SHP77 (cell line): Measurements from ENCODE around the gene COL26A1.
"Not testable (repeated sequence)": the region's sequence is repeated elsewhere in the genome, so short reads cannot be mapped to it uniquely, and the experiment has no call there.

Source experiments
- DNase-seq, 2 experiments: peaks; one replicate each; lab custom pipeline; 2025; lab: John Stamatoyannopoulos, UW

COL26A1 gene

DNA sequence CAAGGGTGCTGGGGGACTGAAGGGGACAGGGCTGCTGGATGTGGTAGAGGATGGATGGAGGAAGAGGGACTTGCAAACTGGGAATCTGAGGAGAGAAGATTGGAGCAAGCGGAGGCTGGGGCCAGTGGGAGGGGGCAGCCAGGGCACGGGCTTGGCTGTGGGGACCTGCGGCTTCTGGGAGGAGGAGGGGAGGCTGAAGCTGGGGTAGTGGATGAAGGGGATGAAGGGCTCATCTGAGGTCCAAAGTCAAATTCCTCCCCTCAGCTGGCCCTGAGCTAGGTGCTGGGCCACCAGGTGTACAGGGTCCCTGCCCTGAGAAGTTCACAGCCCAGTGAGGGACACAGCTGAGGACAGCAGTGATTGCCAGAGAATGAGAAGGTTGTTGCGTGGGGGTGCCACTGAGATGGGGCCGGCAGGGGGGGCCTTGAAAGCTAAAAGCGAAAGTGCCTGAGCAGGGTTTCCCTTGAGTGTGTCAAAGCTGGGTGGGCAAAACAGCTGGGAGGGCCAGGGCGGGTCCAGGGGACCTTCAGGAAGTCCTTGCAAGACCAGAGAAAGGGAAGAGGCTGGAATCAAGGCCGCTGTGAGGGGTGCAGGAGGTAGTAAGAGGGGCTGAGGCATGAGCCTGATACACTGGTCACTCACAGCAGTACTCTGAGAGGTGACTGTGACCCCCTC is 191.2 kb downstream of the COL26A1 start:
- DNase-seq, result no peak

DNA sequence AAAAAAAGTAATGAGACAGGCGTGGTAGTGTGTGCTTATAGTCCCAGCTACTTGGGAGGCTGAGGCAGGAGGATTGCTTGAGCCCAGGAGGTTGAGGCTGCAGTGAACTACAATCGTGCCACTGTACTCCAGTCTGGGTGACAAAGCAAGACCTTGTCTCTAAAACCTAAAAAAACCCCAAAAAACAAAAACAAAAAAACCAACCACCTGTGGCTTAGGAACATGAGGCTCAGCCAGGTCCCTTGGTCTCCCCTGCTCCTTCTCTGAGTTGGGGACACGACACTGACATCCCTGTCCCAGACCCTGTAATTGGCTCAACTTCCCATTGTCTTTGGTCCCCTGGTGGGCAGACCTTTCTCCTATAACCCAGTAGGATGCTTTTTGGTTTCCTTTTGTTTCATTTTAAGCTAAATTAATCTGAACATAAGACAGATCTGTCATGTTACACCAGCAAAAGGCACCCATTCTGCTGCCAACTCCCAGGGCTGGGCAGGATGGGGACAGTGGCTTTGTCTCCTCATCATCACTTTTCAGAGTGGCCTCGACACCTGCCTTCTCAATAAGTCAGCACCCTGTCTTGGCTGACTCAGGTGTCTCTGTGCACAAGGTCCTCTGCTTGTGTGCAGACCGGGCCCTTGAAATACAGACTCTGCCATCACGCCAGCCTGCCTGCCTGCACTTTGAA is 192.1 kb downstream of the COL26A1 start:
- no peak for DNase-seq

DNA sequence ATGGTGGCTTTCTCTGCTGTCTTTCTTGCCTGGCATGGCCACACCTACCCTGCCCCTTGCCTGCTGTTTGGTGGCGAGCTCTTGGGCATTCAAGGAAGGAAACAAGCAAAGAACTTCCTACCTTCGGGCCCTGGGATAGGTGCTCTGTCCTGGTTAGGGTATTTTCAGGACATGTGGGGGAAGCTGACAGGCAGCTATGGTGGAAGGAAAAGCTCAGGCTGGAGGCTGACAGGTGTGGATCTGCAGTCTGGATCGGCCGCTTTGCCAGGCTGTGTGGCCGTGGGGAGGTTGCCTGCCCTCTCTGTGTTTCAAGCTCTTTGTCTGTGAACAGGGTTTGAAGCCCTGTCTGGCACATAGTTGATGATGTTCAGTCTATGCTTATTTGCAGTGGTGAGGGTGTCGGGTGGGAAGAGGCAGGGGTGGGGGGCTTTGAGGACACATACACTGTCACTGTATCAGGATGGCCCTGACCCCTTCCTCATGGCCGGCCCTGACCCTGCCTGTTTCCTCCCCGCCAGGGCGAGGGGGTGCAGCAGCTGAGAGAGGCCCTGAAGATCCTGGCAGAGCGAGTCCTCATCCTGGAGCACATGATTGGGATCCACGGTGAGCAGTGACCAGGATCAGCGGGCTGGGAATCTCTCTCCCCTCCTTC is 192.7 kb downstream of the COL26A1 start:
- no peak for DNase-seq

DNA sequence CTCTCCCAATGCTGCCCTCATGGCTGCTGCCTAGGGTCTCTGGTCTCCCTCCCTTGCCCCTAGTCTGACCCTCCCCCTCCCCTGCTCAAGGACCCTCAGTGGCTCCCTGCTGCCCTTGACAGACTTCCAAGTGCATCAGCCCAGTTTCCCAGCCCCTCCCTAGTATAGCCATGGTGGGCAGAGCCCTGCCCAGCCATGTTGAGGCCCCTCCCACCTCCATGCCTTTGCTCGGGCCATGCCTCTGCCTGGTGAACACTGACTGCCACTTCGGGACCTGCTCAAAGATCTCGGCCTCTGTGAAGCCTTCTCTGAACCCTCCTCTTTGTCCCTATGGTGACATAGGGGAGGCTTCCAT is 193.2 kb downstream of the COL26A1 start:
- no peak for DNase-seq

DNA sequence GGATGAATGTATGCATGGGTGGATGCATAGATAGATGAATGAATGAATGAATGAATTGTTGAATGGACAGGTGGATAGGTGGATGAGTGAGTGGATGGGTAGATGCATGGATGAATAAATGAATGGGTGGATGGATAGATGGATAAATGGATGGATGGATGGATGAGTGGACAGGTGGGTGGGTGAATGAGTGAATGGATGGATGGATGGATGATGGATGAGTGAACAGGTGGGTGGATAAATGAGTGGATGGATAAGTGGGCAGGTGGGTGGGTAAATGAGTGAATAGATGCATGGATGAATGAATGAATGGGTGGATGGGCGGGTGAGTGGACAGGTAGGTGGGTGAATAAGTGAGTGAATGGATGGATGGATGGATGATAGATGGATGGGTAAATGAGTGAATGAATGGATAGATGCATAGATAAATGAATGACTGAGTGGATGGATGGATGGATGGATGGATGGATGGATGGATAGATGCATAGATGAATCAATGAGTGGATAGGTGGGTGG is 193.8 kb downstream of the COL26A1 start:
- no peak for DNase-seq

DNA sequence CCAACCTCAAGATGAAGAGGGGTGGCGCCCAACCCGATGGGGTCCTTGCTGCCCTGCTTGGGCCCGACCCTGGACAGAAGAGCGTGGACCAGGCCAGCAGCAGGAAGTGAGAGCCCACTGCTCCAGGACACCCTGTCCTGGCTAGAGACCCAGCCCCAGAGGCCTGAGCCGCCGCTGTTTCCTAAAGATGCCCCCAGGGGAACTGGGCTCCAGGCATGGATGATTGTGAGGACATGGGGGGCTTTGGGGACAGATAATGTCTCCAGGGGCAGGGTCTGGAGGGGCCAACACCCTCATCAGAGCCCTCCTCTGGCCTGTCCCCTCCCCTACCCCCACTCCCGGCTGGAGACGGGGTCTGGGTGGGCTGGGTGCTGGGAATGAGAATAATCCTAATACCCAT is 194.7 kb downstream of the COL26A1 start:
- DNase-seq, result no peak

DNA sequence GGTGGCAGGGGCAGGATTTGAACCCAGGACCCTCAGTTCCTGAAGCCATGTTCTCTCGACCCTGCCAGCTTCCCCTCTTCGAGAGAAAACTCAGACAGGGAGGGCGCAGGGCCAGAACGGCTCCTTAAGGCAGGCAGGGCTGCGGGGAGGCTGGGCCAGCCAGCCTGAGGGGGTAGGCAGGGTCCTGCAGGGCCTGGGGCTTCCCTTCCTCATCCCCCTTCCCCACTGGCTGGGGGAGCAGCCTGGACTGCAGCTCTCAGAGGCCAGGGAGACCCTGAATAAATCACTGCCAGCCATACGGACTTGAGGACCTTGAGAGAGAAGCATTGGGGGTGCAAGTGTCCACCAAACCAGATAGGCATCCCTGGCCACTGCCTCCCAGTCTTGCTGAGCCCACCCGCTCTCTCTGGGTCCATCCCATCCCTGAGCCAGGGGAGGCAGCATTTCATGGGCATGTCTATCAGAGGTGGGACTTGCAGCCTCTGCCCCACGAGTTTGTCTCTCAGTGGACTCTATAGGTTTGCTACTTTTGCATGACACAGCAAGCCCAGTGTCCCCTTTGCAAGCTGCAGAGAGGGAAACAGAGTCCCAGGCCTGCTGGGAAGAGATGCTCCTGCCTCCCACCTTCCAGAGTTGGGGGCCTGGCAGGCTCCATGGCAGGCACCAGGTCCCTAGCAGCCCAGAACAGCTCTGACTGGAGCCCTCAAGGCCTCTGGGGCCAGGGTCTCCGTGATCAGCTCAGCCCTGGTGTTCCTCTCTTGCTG is 195.5 kb downstream of the COL26A1 start:
- no peak for DNase-seq

DNA sequence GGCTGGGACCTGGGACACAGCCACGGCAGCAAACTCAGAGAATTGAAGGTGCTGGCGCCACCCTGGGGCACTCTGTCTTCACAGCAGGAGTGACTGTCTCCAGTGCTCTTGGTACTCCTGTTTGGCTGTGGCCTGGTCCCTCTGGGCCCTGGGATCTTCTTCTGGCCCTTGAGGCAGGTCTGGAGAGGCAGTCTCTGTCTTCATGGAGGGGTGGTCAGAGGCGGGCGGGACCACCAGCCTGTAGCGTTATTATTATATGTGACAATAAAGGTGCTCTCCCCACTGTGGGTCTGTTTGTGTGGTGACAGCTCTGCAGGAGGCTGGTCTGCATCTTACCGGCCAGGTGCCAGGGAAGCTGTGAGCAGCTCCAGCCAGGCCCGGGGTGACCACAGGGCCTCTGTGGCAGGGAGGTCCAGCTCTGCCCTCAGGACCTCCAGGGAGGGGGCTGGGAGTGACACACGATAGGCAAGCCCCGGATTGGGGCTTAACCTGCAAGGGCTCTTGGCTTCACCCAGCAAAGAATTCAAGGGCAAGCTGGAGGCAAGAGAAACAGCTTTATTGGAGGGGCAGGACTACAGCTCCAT is 196.2 kb downstream of the COL26A1 start:
- no peak for DNase-seq

DNA sequence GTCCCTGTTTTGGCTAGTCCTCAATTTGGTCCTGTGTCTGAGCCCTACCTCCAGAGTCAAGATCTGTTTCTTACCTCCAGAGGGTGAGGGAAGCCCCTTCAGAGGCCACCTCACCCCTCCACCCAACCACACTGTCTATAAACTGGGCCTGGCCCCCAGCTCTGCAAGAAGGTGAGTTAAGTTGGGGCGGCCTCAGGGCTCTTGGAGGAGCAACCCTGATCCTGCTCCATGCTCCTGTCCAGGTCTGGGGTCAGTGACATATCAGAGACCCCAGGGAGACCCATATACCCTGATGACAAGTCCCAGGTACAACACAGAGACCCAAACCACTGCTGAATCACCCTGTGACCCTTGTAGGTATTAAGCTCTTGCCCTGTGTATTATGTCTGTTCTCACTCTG is 196.9 kb downstream of the COL26A1 start:
- no peak for DNase-seq

DNA sequence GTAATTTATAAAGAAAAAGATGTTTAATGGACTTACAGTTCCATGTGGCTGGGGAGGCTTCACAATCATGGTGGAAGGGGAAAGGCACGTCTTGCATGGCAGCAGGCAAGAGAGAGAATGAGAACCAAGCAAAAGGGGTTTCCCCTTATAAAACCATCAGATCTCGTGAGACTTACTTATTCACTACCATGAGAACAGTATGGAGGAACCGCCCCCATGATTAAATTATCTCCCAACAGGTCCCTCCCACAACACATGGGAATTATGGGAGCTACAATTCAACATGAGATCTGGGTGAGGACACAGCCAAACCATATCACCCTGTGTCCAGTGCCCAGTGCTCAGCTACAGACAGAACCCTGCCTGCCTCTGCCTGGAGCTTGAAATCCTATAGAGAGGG is 197.3 kb downstream of the COL26A1 start:
- not testable (repeated sequence) for DNase-seq

DNA sequence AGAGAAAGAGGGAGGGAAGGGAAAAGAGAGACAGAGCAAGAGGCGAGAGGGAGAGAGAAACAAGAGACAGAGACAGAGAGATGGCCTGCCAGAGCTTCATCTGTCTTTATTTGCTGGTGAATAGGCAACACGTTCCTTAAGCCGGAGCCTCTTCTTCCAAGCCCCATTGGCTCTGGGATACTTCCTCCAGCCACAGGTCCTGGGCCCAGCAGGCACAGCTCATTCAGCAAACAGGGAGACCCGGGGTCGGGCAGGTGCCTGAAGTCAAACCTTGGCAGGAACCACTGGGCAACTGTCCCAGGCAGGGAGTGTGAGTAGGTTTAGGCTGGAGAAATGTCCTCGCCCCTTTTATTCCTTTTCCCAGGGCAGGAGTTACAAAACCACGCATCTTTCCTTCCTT is 198.2 kb downstream of the COL26A1 start:
- DNase-seq, result no peak

DNA sequence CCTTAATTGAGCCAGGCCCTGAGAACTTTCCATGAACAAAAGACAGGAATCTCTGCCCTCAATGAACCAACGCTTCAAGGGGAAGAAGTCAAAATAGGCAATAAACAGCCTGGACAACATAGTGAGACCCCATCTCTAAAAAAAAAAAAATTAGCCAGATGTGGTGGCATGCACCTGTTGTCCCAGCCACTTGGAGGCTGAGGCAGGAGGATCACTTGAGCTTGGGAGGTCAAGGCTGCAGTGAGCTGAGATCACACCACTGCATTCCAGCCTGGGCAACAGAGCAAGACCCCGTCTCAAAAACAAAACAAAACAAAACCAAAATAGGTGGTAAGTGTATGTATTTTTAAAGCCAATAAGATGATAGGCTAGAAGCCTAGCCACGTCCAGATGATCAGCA is 198.6 kb downstream of the COL26A1 start:
- DNase-seq, result not testable (repeated sequence)

DNA sequence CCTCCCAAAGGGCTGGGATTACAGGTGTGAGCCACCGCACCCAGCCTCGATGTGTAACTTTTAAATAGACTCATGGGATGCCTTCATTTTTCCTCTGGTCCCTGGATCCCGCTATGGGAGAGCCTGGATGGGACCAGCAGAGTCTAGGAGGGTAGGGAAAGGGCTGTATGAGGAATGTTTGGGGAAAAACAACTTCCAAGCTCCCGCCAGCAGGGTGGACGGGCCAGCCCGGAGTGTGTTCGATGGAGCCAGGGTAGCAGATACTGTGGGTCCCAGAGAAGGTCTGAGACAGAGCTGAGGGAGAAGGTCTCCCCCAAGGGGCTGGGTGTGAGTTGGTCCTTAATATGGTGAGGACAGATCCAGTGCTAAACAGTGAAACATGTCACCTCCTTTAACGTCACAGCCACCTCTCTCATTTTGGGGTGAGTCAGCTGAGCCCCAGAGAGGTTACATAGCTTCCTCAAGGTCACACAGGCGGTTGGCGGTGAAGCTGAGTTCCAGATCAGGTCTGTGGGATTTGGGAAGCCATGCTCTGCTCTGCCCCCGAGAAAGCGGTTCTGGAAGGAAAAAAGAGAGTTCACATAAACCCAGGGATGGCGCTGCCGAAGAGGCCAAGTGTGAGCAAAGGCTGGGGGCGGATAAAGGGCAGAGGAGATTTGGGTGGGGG is 200.0 kb downstream of the COL26A1 start:
- no peak for DNase-seq

DNA sequence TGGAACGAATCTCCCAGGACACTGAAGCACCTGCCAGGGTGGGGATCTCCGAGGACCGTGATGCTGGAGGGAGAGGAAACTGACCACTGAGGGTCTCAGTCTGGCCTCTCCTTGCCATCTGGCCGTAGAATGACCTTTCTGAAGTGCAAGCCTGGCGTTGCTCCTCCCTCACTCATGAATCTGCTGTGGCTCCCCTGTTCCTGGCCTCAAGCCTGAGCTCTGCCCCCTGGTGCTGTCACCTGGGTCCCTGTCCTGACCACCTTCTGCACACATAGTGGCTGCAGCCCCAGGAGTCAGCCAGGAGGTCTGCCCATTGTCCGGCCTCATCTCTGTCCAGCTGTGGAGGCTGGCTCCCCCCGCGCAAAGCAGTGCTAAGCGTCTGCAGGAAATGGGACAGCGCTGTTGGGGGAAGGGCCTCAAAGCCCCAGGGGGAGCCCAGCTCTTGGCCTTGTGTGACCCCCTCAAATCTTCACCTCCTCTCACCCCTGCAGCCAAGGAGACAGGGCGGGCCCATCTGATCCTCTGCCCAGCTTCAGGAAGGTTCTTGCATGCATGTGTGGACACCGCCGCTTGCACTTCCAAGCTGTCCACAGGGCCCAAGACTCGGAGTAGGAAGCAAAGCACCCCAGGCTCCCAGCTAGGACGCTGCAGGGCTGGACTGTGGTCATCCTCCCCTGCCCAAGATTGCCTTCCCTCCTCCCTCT is 200.7 kb downstream of the COL26A1 start:
- DNase-seq, result no peak

DNA sequence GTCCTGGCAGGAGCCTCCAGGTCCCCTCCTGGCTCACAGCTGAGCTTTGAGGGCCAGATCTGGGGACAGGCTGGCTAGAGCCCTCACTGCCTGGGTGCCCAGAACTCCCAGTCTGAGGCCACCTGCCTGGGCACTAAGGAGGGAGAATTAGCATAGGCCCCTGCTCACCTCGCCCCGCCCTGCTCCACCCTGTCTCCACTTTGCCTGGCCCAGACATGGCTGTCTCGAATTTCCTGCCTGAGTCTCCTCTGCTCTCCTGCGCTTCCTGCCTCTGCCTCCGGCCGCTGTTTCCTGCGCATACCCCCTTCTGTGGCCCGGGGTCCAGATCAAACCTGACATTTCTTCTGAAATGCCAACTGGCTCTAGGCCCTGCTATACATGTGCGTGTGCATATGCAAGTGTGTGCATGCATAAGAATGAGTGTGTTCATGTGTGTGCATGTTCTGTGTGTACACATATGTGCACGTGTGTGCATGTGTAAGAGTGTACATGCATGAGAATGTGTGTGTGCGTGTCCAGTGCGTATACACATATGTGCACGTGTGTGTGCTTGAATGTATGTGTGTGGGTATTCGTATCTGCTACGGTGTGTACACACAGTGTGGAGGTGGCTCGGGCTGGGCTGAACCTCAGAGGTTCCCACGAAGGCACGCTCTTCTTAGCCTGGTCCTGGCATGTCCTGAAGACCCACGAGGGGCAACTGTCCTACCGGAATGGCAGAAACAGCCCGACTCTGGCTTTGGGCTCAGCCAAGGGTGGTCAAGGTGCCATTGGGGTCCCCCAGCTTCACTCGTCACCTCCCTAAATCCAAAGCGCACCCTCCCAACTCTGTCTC is 201.5 kb downstream of the COL26A1 start:
- no peak for DNase-seq

DNA sequence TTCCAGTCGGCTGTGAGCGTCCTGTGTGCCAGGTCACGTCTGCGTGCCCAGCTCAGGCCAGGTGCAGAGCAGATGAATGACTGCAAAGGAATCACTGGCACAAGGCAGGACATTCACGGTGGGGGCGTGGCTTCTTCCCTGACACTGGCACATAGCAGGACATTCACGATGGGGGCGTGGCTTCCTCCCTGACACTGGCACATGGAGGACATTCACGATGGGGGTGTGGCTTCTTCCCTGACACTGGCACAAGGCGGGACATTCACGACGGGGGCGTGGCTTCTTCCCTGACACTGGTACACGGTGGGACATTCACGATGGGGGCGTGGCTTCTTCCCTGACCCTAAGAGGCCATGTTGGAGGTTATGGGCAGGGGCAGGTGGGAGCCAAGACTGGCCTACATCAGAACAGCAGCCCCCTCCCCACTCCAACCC is 202.1 kb downstream of the COL26A1 start:
- DNase-seq, result peak; percentile 29 to 64

DNA sequence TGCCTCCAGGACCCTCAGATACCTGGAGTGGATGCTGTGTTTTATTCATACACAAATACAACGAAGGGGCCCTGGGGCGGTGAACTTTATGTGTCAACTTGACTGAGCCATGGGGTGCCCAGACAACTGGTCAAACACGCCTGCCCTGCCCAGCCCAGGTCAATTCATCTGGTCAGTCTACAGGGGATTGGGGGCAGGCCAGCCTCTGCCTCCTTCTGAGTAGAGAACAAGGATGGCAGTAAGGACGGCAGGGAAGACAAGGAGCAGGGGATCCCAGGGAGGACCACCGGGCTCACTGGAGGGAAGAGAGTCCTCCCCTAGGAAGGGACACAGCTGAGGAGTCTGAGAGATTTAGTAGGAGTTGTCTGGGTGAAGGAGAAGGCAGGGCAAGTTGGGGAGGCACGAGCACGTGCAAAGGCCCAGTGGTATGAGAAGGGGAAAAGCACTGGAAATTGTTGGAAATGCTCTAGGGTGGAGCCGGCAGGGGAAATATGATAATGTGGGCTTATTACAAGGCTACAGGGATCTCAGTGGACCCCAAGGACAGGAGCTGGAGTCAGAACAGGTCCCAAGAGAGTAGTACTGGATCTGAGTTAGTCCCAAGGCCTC is 203.0 kb downstream of the COL26A1 start:
- DNase-seq, result no peak

DNA sequence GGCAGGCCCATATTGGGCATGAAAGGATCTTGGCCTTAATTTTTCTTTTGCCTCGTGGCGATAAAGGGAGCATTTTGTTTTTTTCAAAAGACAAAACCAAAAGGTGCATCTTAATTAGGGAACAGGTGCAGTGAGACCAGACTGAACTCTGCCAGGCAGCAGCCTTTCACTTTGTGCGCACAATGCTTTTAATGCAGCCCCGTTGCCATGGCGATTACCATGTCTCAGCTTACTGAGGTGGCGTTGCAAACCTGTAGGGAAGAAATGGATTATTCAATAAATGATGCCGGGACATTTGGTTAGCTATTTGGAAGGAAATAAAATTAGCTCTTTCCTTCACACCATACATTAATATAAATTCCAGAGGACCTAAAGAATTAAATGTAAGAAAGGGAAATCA is 204.6 kb downstream of the COL26A1 start:
- peak in 1 of 2 experiments; percentile 11 for DNase-seq

DNA sequence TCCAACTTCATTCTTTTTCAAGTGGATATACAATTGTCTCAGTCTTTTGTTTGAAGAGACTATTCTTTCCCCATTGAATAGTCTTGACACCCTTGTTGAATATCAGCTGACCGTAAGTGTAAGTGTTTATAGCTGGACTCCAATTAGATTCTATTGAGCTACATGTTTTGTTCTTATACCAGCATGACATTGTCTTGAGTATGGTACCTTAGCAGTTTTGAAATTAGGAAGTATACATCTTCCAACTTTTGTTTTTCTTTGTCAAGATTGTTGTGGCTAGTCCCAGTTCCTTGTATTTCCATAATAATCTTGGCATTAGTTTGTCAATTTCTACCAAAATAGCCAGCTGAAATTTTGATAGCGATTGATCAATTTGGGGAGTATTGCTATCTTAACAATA is 209.5 kb downstream of the COL26A1 start:
- DNase-seq, result no peak

DNA sequence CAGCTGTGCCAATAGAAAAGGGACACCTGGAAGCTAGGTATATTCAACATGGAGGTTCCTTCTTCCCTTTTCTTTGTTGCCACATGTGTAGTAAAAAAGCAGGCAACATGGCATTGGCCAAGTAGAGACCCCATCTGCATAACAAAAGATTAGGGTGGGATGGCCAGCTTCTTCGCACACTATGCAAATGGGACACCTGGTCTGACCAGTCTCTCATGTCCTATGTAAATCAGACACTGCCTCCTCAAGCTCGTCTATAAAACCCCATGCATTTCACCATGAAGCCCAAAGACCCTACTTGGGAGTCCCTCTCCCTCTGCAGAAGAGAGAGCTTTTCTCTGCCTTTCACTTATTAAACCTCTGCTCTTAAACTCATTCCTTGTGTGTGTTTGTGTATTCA is 212.5 kb downstream of the COL26A1 start:
- no peak for DNase-seq
